BE2C (cell line): ENCODE data around the gene AQP6.

Experiments
- DNase-seq: peaks from one replicate; pipeline ENCODE4 v3.0.0-alpha.2; 2020
- H3K27me3 ChIP-seq: fragments of 250-450 bp; sonication (Bioruptor Pico); 2 replicates; pipeline ENCODE4 v1.5.1; 2020; ENCODE audit warnings: mild to moderate bottlenecking
- H3K36me3 ChIP-seq: fragments of 250-450 bp; sonication (Bioruptor Pico); 2 replicates; pipeline ENCODE4 v1.5.1; 2020; ENCODE audit warnings: mild to moderate bottlenecking
- H3K4me1 ChIP-seq: fragments of 250-450 bp; sonication (Bioruptor Pico); 2 replicates; pipeline ENCODE4 v1.5.1; 2020
- H3K4me3 ChIP-seq: 2 replicates; pipeline ENCODE4 v1.5.1; 2011; ENCODE audit warnings: low read depth, low read length
- H3K9me3 ChIP-seq: fragments of 250-450 bp; sonication (Bioruptor Pico); 2 replicates; pipeline ENCODE4 v1.5.1; 2020
- TF ChIP-seq, protein P1 (sequence below): IDR thresholded peaks from 2 replicates; pipeline ENCODE4 v1.5.1; 2012; ENCODE audit warnings: mild to moderate bottlenecking, low read depth, low read length

Gene AQP6

DNA sequence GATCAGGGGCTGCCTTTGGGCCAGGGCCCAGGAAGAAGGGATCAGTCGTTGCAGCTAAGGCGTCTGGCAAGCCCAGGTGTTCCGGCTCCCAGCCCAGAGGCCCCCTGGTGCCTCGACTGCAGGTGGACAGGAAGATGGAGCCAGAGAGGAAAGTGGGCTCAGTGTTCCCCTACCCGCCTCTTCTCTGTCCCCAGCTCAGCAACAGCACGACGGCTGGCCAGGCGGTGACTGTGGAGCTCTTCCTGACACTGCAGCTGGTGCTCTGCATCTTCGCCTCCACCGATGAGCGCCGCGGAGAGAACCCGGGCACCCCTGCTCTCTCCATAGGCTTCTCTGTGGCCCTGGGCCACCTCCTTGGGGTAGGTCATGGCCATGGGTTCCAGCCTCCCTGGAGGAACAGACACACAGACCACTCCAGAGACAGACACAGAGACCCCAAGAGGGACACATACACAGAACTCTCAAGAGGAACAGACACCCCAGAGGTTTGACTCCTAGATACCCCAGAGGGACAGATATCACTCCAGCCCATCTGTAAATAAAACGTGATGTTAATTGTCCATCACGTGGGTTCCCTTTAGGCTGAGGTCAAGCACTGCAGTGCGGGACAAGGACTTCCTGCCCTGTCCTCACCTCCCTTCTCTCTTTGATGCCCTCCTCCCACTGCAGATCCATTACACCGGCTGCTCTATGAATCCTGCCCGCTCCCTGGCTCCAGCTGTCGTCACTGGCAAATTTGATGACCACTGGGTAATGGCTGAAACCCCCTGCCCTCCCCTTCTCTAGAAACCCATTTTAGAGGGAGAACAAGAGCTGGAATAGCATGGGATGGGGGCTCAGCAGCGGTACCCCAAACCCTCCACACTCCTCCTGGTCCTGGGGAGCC lies 18.5 kb upstream of the AQP6 start:
- Histone ChIP-seq H3K36me3 (no peaks in the 10 kb centered on the region), H3K4me1 (peaks cover 17% of the 10 kb centered on the region), H3K27me3 (no peaks in the 10 kb centered on the region), H3K4me3 (no peak overlapping the region), H3K9me3 (no peaks in the 10 kb centered on the region)
- DNase-seq: no peak
- TF ChIP-seq, protein P1, sequence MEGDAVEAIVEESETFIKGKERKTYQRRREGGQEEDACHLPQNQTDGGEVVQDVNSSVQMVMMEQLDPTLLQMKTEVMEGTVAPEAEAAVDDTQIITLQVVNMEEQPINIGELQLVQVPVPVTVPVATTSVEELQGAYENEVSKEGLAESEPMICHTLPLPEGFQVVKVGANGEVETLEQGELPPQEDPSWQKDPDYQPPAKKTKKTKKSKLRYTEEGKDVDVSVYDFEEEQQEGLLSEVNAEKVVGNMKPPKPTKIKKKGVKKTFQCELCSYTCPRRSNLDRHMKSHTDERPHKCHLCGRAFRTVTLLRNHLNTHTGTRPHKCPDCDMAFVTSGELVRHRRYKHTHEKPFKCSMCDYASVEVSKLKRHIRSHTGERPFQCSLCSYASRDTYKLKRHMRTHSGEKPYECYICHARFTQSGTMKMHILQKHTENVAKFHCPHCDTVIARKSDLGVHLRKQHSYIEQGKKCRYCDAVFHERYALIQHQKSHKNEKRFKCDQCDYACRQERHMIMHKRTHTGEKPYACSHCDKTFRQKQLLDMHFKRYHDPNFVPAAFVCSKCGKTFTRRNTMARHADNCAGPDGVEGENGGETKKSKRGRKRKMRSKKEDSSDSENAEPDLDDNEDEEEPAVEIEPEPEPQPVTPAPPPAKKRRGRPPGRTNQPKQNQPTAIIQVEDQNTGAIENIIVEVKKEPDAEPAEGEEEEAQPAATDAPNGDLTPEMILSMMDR: no peak

DNA sequence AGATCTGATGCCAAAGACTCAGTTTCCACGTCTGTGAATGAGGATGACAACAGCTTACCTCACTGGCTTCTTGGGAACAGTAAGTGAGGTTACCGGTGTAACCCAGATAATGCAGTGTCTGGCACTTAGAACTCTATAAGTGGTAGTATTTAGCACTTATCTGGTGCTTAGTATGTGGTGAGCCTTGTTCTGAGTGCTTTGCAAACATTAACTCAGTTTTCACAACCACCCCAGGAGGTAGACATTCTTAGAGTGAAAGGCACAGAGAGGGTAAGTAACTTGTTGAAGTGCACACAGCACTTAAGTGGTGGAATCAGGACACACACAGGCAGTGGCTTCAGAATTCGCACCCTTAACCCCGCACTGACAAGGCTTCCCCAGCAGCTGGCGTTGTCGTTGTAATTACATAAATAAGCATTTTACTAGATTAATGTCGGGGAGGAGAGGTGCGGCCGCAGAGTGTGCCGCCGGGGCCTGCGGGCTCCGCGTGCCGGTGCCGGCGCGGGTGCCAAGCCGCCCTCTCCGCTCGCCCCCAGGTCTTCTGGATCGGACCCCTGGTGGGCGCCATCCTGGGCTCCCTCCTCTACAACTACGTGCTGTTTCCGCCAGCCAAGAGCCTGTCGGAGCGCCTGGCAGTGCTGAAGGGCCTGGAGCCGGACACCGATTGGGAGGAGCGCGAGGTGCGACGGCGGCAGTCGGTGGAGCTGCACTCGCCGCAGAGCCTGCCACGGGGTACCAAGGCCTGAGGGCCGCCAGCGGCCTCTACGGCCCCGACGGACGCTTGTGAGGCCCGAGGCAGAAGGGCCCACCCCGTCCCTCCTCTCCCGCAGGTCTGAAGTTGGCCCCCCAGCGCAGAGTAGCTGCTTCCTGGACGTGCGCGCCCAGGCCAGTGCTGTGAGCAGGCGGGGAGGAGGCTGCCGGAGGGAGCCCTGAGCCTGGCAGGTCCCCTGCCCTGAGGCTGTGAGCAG lies 17.6 kb upstream of the AQP6 start:
- TF ChIP-seq, protein P1: no peak
- Histone ChIP-seq H3K36me3 (no peaks in the 10 kb centered on the region), H3K4me3 (no peak overlapping the region), H3K9me3 (no peaks in the 10 kb centered on the region), H3K27me3 (no peaks in the 10 kb centered on the region), H3K4me1 (peaks cover 7% of the 10 kb centered on the region)
- peak; percentile 30 for DNase-seq

DNA sequence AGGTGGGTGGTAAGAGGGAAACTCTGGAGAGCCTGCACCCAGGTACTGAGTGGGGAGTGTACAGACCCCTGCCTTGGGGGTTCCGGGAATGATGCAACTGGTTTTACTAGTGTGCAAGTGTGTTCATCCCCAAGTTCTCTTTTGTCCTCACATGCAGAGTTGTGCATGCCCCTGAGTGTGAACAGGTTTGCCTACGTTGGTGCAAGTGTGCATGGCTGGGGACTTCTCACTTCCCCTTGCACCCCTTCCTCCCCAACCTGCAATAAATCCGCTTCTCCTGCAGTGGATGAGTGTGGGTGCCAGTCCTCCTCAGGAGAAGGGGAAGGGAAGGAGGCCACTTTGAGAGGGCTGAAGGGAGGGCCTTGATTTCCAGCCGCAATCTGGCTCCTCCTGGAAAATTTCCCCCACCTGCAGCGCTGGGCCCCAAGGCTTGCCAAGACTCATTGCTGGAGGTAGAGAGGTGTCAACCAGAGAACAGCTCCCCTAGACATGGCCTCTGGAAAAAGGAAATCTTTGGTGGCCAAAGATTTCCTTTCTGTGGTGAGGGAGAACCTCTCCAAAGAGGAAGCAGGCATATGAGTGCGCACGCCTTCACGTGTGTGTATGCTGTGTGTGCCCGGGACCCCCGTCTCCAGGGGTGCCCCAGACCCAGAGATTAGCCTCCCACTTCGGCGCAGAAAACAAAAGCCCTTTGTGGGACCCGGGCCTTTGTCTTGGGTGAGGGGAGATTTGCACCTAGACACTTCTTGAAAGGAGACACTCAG lies 16.7 kb upstream of the AQP6 start:
- DNase-seq: no peak
- TF ChIP-seq, protein P1: no peak
- H3K4me3 ChIP-seq: no peak overlapping the region
- no peaks in the 10 kb centered on the region for H3K27me3 ChIP-seq
- no peaks in the 10 kb centered on the region for H3K36me3 ChIP-seq
- H3K4me1 ChIP-seq: peaks cover 2% of the 10 kb centered on the region
- no peaks in the 10 kb centered on the region for H3K9me3 ChIP-seq

DNA sequence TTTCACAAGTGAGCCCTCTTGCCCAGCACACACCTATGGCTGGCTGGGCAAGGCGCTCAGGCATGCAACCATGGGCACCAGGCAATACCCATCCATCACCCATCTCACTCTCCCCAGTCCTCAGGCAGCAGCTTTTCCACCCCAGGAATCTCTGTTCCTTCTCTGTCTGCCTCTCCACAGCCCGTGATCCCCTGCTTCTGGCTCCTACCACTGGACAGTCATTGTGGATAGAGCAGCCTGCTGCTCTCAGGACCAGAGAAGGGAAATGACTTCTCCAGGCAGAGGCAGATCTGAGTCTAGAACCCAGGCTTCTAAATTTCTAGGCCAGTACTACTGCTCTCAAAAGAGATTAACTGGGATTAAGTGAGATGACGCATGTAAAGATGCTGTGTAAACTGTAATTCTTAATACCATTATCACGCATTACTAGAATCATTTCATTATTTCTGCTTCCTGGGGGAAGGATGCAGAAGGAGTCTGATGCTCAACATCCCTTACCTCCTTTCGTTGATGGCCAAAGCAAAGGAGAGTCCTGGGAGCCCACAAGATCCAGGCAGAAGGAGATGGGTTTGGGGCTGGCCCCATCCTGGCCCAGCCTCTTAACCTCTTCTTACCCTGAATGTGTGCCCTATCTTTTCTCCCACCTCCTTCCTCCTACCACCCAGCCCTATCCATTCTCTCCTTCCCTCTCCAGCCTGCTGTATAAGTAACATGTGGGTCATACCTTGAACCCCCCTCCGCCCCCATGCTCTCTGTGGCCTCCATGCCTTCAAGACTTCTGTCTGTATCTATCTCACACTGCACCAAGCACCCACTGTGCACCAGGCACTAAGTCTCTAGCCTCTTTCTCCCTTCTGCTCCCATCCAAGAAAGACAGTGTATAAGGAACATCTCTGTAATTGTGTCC lies 15.8 kb upstream of the AQP6 start:
- H3K4me1 ChIP-seq: peaks cover 2% of the 10 kb centered on the region; the same call in 1 of the 2 replicates
- no peak for DNase-seq
- H3K9me3 ChIP-seq: no peaks in the 10 kb centered on the region
- no peaks in the 10 kb centered on the region for H3K36me3 ChIP-seq
- no peaks in the 10 kb centered on the region for H3K27me3 ChIP-seq
- no peak overlapping the region for H3K4me3 ChIP-seq
- TF ChIP-seq, protein P1: no peak

DNA sequence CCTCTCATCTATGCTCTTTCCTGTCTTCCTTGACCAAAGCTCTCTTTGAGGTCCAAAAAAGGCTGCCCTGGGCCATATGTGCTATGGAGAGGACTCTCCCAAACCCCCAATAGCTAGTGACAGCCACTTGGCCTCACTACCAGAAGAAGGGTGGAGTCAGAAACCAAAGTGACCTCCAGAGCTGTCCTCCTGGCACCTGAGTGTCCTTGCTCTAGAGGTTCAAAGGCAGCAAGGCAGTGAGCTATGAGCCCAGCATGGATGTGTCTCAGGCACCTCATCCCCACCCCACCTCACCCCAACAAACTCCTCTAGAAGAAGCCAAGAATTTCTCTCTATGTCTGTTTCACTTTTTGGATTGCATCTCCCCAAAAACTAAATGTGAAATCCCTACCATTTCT lies 15.2 kb upstream of the AQP6 start:
- no peaks in the 10 kb centered on the region for H3K27me3 ChIP-seq
- H3K36me3 ChIP-seq: no peaks in the 10 kb centered on the region
- TF ChIP-seq, protein P1: no peak
- peaks cover 2% of the 10 kb centered on the region; the same call in 1 of the 2 replicates for H3K4me1 ChIP-seq
- H3K4me3 ChIP-seq: no peak overlapping the region
- no peaks in the 10 kb centered on the region for H3K9me3 ChIP-seq
- DNase-seq: no peak
